Ovary (tissue), 9 donors: ENCODE measurements around the gene SART1. TPM values are rescaled to one million over a fixed set of nuclear protein-coding genes. Genes with fewer than 3 reads are reported as not detected.
"Not testable (repeated sequence)": the region's sequence is repeated elsewhere in the genome, so short reads cannot be mapped to it uniquely, and the experiment has no call there.

Source experiments
- DNase-seq, 5 donors: peaks; one replicate each; pipeline ENCODE4 v3.0.0-alpha.2; 2019 to 2020
- H3K27ac ChIP-seq, 2 donors: fragments of 200-600 bp; one replicate each; pipeline versions ENCODE4 v1.5.1 to v1.8.0; 2019 to 2022
- H3K27me3 ChIP-seq: fragments of 200-600 bp; one replicate; pipeline ENCODE4 v1.8.0; 2022
- H3K36me3 ChIP-seq: fragments of 200-600 bp; sonication (generic); one replicate; pipeline ENCODE4 v1.5.1; 2019
- H3K4me1 ChIP-seq: one replicate; pipeline ENCODE4 v1.8.1; 2013; ENCODE audit warnings: mild to moderate bottlenecking, moderate library complexity; ENCODE audit not compliant: insufficient read depth
- H3K4me3 ChIP-seq: fragments of 200-600 bp; sonication (generic); one replicate; pipeline ENCODE4 v1.5.1; 2017
- H3K9me3 ChIP-seq, 2 donors: fragments of 200-600 bp in 1 of 2; sonication (generic) in 1 of 2; one replicate each; pipeline versions ENCODE4 v1.5.1 to v1.8.1; 2013 to 2019; ENCODE audit warnings: mild to moderate bottlenecking in 1 of 2, moderate library complexity in 1 of 2
- CTCF ChIP-seq, 3 donors: fragments of 450-650 bp in 2 of 3; fragments of 200-600 bp in 1 of 3; IDR thresholded peaks; one replicate each; pipeline versions ENCODE4 v1.5.1 to v1.8.0; 2016 to 2022; ENCODE audit warnings: antibody characterized with exemption in 3 of 3, mild to moderate bottlenecking in 1 of 3
- EP300 ChIP-seq: sonication (generic); formaldehyde crosslinking; IDR thresholded peaks from one replicate; pipeline ENCODE4 v1.6.1; 2017; ENCODE audit warnings: antibody characterized with exemption
- POLR2A ChIP-seq: fragments of 450-650 bp; IDR thresholded peaks from one replicate; pipeline ENCODE4 v1.6.1; 2017; ENCODE audit warnings: antibody characterized with exemption, mild to moderate bottlenecking, moderate library complexity
- WGBS, 3 donors: extraction: QIAGEN DNeasy Blood & Tissue Kit in 1 of 3; methylation state at CpG; one replicate each; pipeline versions ENCODE4 v1.1.5 to v1.1.7; 2013 to 2017; 5-methylcytosine and 5-hydroxymethylcytosine counted together
- intact Hi-C, 4 donors: fragments of 100-400 bp; cut with DNase I; formaldehyde crosslinking; loops; one replicate each; pipeline versions ENCODE4 v1.11.0 to v1.15.1; 2022 to 2023
- polyA plus RNA-seq, 2 donors: library from polyadenylated mRNA; stranded (reverse); fragments of 200-250 nt in 1 of 2; fragments of 350-450 nt in 1 of 2; fragmentation: Illumina TruSeq in 1 of 2; extraction: RNeasy Lipid Tissue Mini Kit (QIAGEN cat#74804) in 1 of 2; gene quantifications; one replicate each; pipeline ENCODE4 v1.2.3, GENCODE V29; 2013 to 2014
- total RNA-seq, 7 donors: library from RNA; depleted of rRNA in 2 of 7; stranded (reverse); fragments of >200 nt in 2 of 7; fragmentation: NEBNext Ultra II Directional in 3 of 7; extraction: Animal tissue kit (Norgen Biotek cat#: 25700) in 3 of 7; gene quantifications; one replicate each; pipeline versions ENCODE4 v1.1.0 to v1.2.4, GENCODE V29; 2016 to 2023
- donor health status: DM: no; HTN: no; CAD: no; lungs with moderate emphysema.
- donor health status: DM: no; HTN: no; CAD: no.
- donor health status: Bipolar disorder and iron deficiency.
- donor health status: DM: yes; HTN: yes; CAD: no.
- donor health status: DM: no; HTN: no; CAD: no.
- donor health status: DM: yes; HTN: yes; CAD: no.

Gene SART1
- total and polyA plus RNA-seq, 9 donors: 8.8 to 64.9 (median 55.7) TPM

GRCh38 chr11:66008468-66009101 is 47.1 kb downstream of the SART1 start:
- Histone ChIP-seq H3K4me1 (no peaks in the 10 kb centered on the region), H3K9me3 (no peaks in the 10 kb centered on the region), H3K27ac (no peak overlapping the region), H3K4me3 (no peak overlapping the region), H3K36me3 (no peaks in the 10 kb centered on the region), H3K27me3 (no peaks in the 10 kb centered on the region)
- TF ChIP-seq POLR2A (no peak), EP300 (no peak), CTCF (IDR thresholded peaks at IDR 0.05) (no peak)
- intact Hi-C loops: no loop called here
- no peak for DNase-seq
- 54 to 68% (median 58%) methylated on average over 10 of the region's 10 CpGs for WGBS, 3 donors

- H3K27me3 ChIP-seq, H3K4me1 ChIP-seq, H3K9me3 ChIP-seq, intact Hi-C loops, H3K27ac ChIP-seq, DNase-seq, H3K36me3 ChIP-seq, H3K4me3 ChIP-seq: not testable (repeated sequence)
- 70 to 75% (median 72%) methylated on average over 4 of the region's 4 CpGs for WGBS, 3 donors
Observed at GRCh38 chr11:66010036-66010435, 48.5 kb downstream of the SART1 start.

GRCh38 chr11:66011239-66011784 is 49.8 kb downstream of the SART1 start:
- no peaks in the 10 kb centered on the region for H3K4me1 ChIP-seq
- no peak overlapping the region for H3K27ac ChIP-seq
- intact Hi-C loops: no loop called here
- H3K9me3 ChIP-seq: no peaks in the 10 kb centered on the region
- TF ChIP-seq CTCF (IDR thresholded peaks at IDR 0.05) (no peak), EP300 (no peak), POLR2A (no peak)
- DNase-seq: no peak
- H3K27me3 ChIP-seq: no peaks in the 10 kb centered on the region
- H3K4me3 ChIP-seq: no peak overlapping the region
- no peaks in the 10 kb centered on the region for H3K36me3 ChIP-seq
- 39 to 51% (median 39%) methylated on average over 14 of the region's 14 CpGs for WGBS, 3 donors

GRCh38 chr11:66011785-66012303 is 50.3 kb downstream of the SART1 start, which contains the start of gene CST6:
Gene CST6 (plus strand): TSS chr11:66012008. CDS start chr11:66012045, 37 bp downstream.
- no peak for DNase-seq
- peak within 1 kb of the TSS; percentile 32 for H3K4me3 ChIP-seq
- H3K9me3 ChIP-seq: no peaks in the 10 kb centered on the region
- no peak for TF ChIP-seq POLR2A
- H3K4me1 ChIP-seq: no peaks in the 10 kb centered on the region
- H3K36me3 ChIP-seq: no peaks in the 10 kb centered on the region
- H3K27me3 ChIP-seq: no peaks in the 10 kb centered on the region
- WGBS, 3 donors: 5 to 14% (median 6%) methylated on average over 33 to 61 of the region's 61 CpGs
- H3K27ac ChIP-seq: no peak within 1 kb of the TSS
- intact Hi-C loops: no loop called here

GRCh38 chr11:66012371-66012945 is 50.9 kb downstream of the SART1 start:
- H3K27me3 ChIP-seq: no peaks in the 10 kb centered on the region
- H3K27ac ChIP-seq: no peak overlapping the region
- no peaks in the 10 kb centered on the region for H3K9me3 ChIP-seq
- DNase-seq: no peak
- WGBS, 3 donors: 41 to 48% (median 45%) methylated on average over 12 of the region's 12 CpGs
- no peaks in the 10 kb centered on the region for H3K4me1 ChIP-seq
- no peak overlapping the region for H3K4me3 ChIP-seq
- intact Hi-C loops: no loop called here
- no peak for TF ChIP-seq EP300
- TF ChIP-seq POLR2A: no peak
- TF ChIP-seq CTCF (IDR thresholded peaks at IDR 0.05): no peak
- H3K36me3 ChIP-seq: no peaks in the 10 kb centered on the region
